Trophoblast cell (in vitro differentiated cells and primary cell): ENCODE measurements around the gene KLK1.

ENCODE experiments used
- DNase-seq, 2 donors: peaks; one replicate each; pipeline ENCODE4 v3.0.0-alpha.2; 2016
- H2AFZ ChIP-seq: 2 replicates; pipeline ENCODE4 v1.6.1; 2013; ENCODE audit warnings: low read length, moderate library complexity, mild to moderate bottlenecking; ENCODE audit not compliant: insufficient read depth, poor library complexity
- H2AK5ac ChIP-seq: 2 replicates; pipeline ENCODE4 v1.6.1; 2013; ENCODE audit warnings: mild to moderate bottlenecking, low read length
- H2BK120ac ChIP-seq: 2 replicates; pipeline ENCODE4 v1.6.1; 2013; ENCODE audit warnings: low read length, mild to moderate bottlenecking, moderate library complexity; ENCODE audit not compliant: insufficient read depth, poor library complexity
- H2BK12ac ChIP-seq: 2 replicates; pipeline ENCODE4 v1.6.1; 2013; ENCODE audit warnings: mild to moderate bottlenecking, low read length, moderate library complexity
- H2BK5ac ChIP-seq: 2 replicates; pipeline ENCODE4 v1.6.1; 2013; ENCODE audit warnings: low read length, low read depth, moderate library complexity, mild to moderate bottlenecking; ENCODE audit not compliant: poor library complexity
- H3K14ac ChIP-seq: 2 replicates; pipeline ENCODE4 v1.6.1; 2013; ENCODE audit warnings: mild to moderate bottlenecking, low read length
- H3K18ac ChIP-seq: 2 replicates; pipeline ENCODE4 v1.6.1; 2013; ENCODE audit warnings: mild to moderate bottlenecking, low read length
- H3K23ac ChIP-seq: 2 replicates; pipeline ENCODE4 v1.6.1; 2013; ENCODE audit warnings: low read length
- H3K27ac ChIP-seq: 2 replicates; pipeline ENCODE4 v1.5.1; 2013; ENCODE audit warnings: low read depth, mild to moderate bottlenecking, inconsistent platforms, low read length, moderate library complexity
- H3K27me3 ChIP-seq: 2 replicates; pipeline ENCODE4 v1.6.1; 2013; ENCODE audit warnings: inconsistent platforms, mild to moderate bottlenecking, low read length, moderate library complexity; ENCODE audit not compliant: insufficient read depth
- H3K36me3 ChIP-seq, 2 experiments: 1 replicate in 1 of 2; 2 replicates in 1 of 2; pipeline ENCODE4 v1.6.1; 2013; ENCODE audit warnings: low read length in 2 of 2, mild to moderate bottlenecking in 2 of 2, moderate library complexity in 1 of 2; ENCODE audit not compliant: insufficient read depth in 2 of 2, control insufficient read depth in 1 of 2
- H3K4ac ChIP-seq: 2 replicates; pipeline ENCODE4 v1.6.1; 2013; ENCODE audit warnings: low read depth, mild to moderate bottlenecking, low read length, moderate library complexity
- H3K4me1 ChIP-seq, 2 experiments: 1 replicate in 1 of 2; 2 replicates in 1 of 2; pipeline ENCODE4 v1.6.1; 2013; ENCODE audit warnings: low read length in 2 of 2, mild to moderate bottlenecking in 2 of 2, moderate library complexity in 1 of 2; ENCODE audit not compliant: insufficient read depth in 2 of 2, control insufficient read depth in 1 of 2
- H3K4me2 ChIP-seq: 2 replicates; pipeline ENCODE4 v1.6.1; 2013; ENCODE audit warnings: inconsistent platforms, mild to moderate bottlenecking, low read length, moderate library complexity
- H3K4me3 ChIP-seq: 2 replicates; pipeline ENCODE4 v1.5.1; 2013; ENCODE audit warnings: mild to moderate bottlenecking, low read depth, low read length, inconsistent platforms
- H3K79me1 ChIP-seq: one replicate; pipeline ENCODE4 v1.6.1; 2013; ENCODE audit warnings: low read length
- H3K79me2 ChIP-seq: 2 replicates; pipeline ENCODE4 v1.6.1; 2013; ENCODE audit warnings: low read length, mild to moderate bottlenecking; ENCODE audit not compliant: control insufficient read depth, insufficient read depth, poor library complexity
- H3K9ac ChIP-seq: 2 replicates; pipeline ENCODE4 v1.6.1; 2013; ENCODE audit warnings: mild to moderate bottlenecking, low read length
- H3K9me3 ChIP-seq: 2 replicates; pipeline ENCODE4 v1.6.1; 2013; ENCODE audit warnings: low read depth, mild to moderate bottlenecking, control low read depth, inconsistent platforms, low read length; ENCODE audit not compliant: insufficient read depth
- H4K12ac ChIP-seq: 2 replicates; pipeline ENCODE4 v1.6.1; 2013; ENCODE audit warnings: low read depth, mild to moderate bottlenecking, low read length, moderate library complexity
- H4K8ac ChIP-seq: 2 replicates; pipeline ENCODE4 v1.6.1; 2013; ENCODE audit warnings: low read depth, mild to moderate bottlenecking, low read length, moderate library complexity
- H4K91ac ChIP-seq: one replicate; pipeline ENCODE4 v1.6.1; 2013; ENCODE audit warnings: low read depth, mild to moderate bottlenecking, low read length, moderate library complexity
- WGBS: extraction: QIAGEN DNeasy Blood & Tissue Kit; methylation state at CpG from one replicate; pipeline ENCODE4 v1.1.7; 2013; ENCODE audit warnings: missing lambda C conversion rate; ENCODE audit not compliant: insufficient read length, insufficient coverage; ENCODE audit errors: extremely low coverage; 5-methylcytosine and 5-hydroxymethylcytosine counted together

KLK1 gene

GRCh38 chr19:50803633-50804419 lies 19.8 kb downstream of the KLK1 start:
- Histone ChIP-seq H3K9me3 (no peaks in the 10 kb centered on the region), H3K79me1 (peaks cover 9% of the 10 kb centered on the region), H4K8ac (peak overlapping the region; percentile 97), H3K14ac (peak overlapping the region; percentile 97), H2BK5ac (peak overlapping the region; percentile 89), H3K9ac (peak overlapping the region; percentile 95), H2AFZ (peak overlapping the region; percentile 79), H2AK5ac (peak overlapping the region; percentile 96), H3K36me3 (peaks cover 23 to 25% of the 10 kb centered on the region in 2 experiments), H2BK120ac (peak overlapping the region; percentile 87), H3K23ac (peak overlapping the region; percentile 7), H2BK12ac (no peak overlapping the region), H3K4ac (peak overlapping the region; percentile 99), H3K27ac (peak overlapping the region; percentile 94), H3K4me3 (peak overlapping the region; percentile 88), H3K79me2 (peaks cover 16% of the 10 kb centered on the region), H4K12ac (peak overlapping the region; percentile 95), H3K4me2 (peak overlapping the region; percentile 98), H3K18ac (peak overlapping the region; percentile 92), H4K91ac (peak overlapping the region; percentile 90), H3K27me3 (no peaks in the 10 kb centered on the region), H3K4me1 (peaks cover 3 to 7% of the 10 kb centered on the region in 2 experiments)
- DNase-seq: peak; percentile 13 to 28
- WGBS: no CpG with 5 or more reads among the region's 40 CpGs

GRCh38 chr19:50801107-50801506 lies 22.5 kb downstream of the KLK1 start:
- Histone ChIP-seq H3K14ac (no peak overlapping the region), H4K91ac (no peak overlapping the region), H2AK5ac (no peak overlapping the region), H2BK12ac (no peak overlapping the region), H3K23ac (no peak overlapping the region), H3K79me2 (peaks cover 16% of the 10 kb centered on the region), H4K8ac (no peak overlapping the region), H3K9me3 (peaks cover 2% of the 10 kb centered on the region), H3K18ac (no peak overlapping the region), H2BK120ac (no peak overlapping the region), H3K27me3 (no peaks in the 10 kb centered on the region), H3K4me2 (no peak overlapping the region), H2BK5ac (no peak overlapping the region), H3K27ac (no peak overlapping the region), H3K36me3 (peaks cover 50 to 51% of the 10 kb centered on the region in 2 experiments), H3K9ac (no peak overlapping the region), H3K4ac (no peak overlapping the region), H3K4me3 (no peak overlapping the region), H4K12ac (no peak overlapping the region), H3K79me1 (peaks cover 9% of the 10 kb centered on the region), H3K4me1 (peaks cover 3 to 7% of the 10 kb centered on the region in 2 experiments), H2AFZ (no peak overlapping the region)
- WGBS: no CpG with 5 or more reads among the region's 8 CpGs
- DNase-seq: no peak

GRCh38 chr19:50799547-50799851 lies 24.1 kb downstream of the KLK1 start:
- no peak overlapping the region for H3K14ac ChIP-seq

GRCh38 chr19:50798659-50799546 lies 24.7 kb downstream of the KLK1 start:
- DNase-seq: no peak
- Histone ChIP-seq H3K4ac (peak overlapping the region; percentile 31), H3K9ac (no peak overlapping the region), H2AFZ (no peak overlapping the region), H3K79me2 (peaks cover 11% of the 10 kb centered on the region), H3K79me1 (no peaks in the 10 kb centered on the region), H3K36me3 (peaks cover 55 to 57% of the 10 kb centered on the region in 2 experiments), H3K23ac (no peak overlapping the region), H2BK120ac (no peak overlapping the region), H3K27ac (no peak overlapping the region), H3K27me3 (no peaks in the 10 kb centered on the region), H3K4me3 (no peak overlapping the region), H2BK12ac (no peak overlapping the region), H2BK5ac (no peak overlapping the region), H3K9me3 (peaks cover 2% of the 10 kb centered on the region), H4K12ac (no peak overlapping the region), H3K18ac (no peak overlapping the region), H3K14ac (no peak overlapping the region), H4K91ac (no peak overlapping the region), H3K4me1 (peaks cover 3 to 7% of the 10 kb centered on the region in 2 experiments), H3K4me2 (no peak overlapping the region), H4K8ac (no peak overlapping the region), H2AK5ac (no peak overlapping the region)
- WGBS: no CpG with 5 or more reads among the region's 21 CpGs

More at GRCh38 chr19:50799547-50799851, 24.1 kb downstream of the KLK1 start:
- no peak overlapping the region for H2BK12ac ChIP-seq
- H3K4me1 ChIP-seq: peaks cover 3 to 7% of the 10 kb centered on the region in 2 experiments
- no peak overlapping the region for H4K12ac ChIP-seq
- H3K4ac ChIP-seq: peak overlapping the region; percentile 31
- no peak overlapping the region for H2AK5ac ChIP-seq
- no peak overlapping the region for H2BK120ac ChIP-seq
- peaks cover 15% of the 10 kb centered on the region for H3K79me2 ChIP-seq
- H3K9ac ChIP-seq: no peak overlapping the region
- no peak for DNase-seq
- H3K4me3 ChIP-seq: no peak overlapping the region
- H3K27me3 ChIP-seq: no peaks in the 10 kb centered on the region
- no CpG with 5 or more reads among the region's 3 CpGs for WGBS
- no peak overlapping the region for H4K8ac ChIP-seq
- no peak overlapping the region for H4K91ac ChIP-seq
- no peak overlapping the region for H3K23ac ChIP-seq
- H2AFZ ChIP-seq: no peak overlapping the region
- H3K18ac ChIP-seq: no peak overlapping the region
- no peak overlapping the region for H3K4me2 ChIP-seq
- no peak overlapping the region for H3K27ac ChIP-seq
- no peak overlapping the region for H2BK5ac ChIP-seq
- peaks cover 55 to 57% of the 10 kb centered on the region in 2 experiments for H3K36me3 ChIP-seq
- peaks cover 2% of the 10 kb centered on the region for H3K9me3 ChIP-seq
- peaks cover 4% of the 10 kb centered on the region for H3K79me1 ChIP-seq
